Measurements from ENCODE around the gene PCDHGB4.
A peak's percentile ranks its signal among the peaks of the same experiment; 100 is the strongest.
"Not testable (repeated sequence)": the region's sequence is repeated elsewhere in the genome, so short reads cannot be mapped to it uniquely, and the experiment has no call there.

PCDHGB4 gene

GRCh38 chr5:141392429-141393198, 5.1 kb downstream of the PCDHGB4 start, which contains the start of gene PCDHGA8:
Gene PCDHGA8 (plus strand): TSS chr5:141392633. CDS start chr5:141392814, 181 bp downstream.
- no peak for DNase-seq (ENCODE audit: low read depth in 1 of 2, low spot score in 1 of 2)
- TF ChIP-seq GABPA (IDR thresholded peaks at IDR 0.05; ENCODE audit: low read depth) (no peak), SPI1 (IDR thresholded peaks at IDR 0.05; ENCODE audit: borderline replicate concordance, low read depth) (no peak), POLR2AphosphoS5 (IDR thresholded peaks at IDR 0.05; ENCODE audit: low read depth) (no peak), CTCF (IDR thresholded peaks at IDR 0.05; ENCODE audit: insufficient read depth, low read length) (no peak)
- TF ChIP-seq, protein P1, sequence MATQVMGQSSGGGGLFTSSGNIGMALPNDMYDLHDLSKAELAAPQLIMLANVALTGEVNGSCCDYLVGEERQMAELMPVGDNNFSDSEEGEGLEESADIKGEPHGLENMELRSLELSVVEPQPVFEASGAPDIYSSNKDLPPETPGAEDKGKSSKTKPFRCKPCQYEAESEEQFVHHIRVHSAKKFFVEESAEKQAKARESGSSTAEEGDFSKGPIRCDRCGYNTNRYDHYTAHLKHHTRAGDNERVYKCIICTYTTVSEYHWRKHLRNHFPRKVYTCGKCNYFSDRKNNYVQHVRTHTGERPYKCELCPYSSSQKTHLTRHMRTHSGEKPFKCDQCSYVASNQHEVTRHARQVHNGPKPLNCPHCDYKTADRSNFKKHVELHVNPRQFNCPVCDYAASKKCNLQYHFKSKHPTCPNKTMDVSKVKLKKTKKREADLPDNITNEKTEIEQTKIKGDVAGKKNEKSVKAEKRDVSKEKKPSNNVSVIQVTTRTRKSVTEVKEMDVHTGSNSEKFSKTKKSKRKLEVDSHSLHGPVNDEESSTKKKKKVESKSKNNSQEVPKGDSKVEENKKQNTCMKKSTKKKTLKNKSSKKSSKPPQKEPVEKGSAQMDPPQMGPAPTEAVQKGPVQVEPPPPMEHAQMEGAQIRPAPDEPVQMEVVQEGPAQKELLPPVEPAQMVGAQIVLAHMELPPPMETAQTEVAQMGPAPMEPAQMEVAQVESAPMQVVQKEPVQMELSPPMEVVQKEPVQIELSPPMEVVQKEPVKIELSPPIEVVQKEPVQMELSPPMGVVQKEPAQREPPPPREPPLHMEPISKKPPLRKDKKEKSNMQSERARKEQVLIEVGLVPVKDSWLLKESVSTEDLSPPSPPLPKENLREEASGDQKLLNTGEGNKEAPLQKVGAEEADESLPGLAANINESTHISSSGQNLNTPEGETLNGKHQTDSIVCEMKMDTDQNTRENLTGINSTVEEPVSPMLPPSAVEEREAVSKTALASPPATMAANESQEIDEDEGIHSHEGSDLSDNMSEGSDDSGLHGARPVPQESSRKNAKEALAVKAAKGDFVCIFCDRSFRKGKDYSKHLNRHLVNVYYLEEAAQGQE (IDR thresholded peaks at IDR 0.05; ENCODE audit: insufficient replicate concordance, low read depth): no peak
- no peak within 1 kb of the TSS for H3K4me3 ChIP-seq (replicated peaks; ENCODE audit: insufficient read depth, low read length)
- no peak within 1 kb of the TSS for H3K27ac ChIP-seq (replicated peaks)
- no peaks in the 10 kb centered on the region for H3K27me3 ChIP-seq (ENCODE audit: insufficient read depth, poor library complexity, severe bottlenecking)

DNA sequence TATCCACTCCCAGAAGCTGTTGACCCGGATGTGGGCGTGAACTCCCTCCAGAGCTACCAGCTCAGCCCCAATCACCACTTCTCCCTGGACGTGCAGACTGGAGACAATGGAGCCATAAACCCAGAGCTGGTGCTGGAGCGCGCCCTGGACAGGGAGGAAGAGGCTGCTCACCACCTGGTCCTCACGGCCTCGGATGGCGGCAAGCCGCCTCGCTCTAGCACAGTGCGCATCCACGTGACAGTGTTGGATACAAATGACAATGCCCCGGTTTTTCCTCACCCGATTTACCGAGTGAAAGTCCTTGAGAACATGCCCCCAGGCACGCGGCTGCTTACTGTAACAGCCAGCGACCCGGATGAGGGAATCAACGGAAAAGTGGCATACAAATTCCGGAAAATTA, 5.8 kb downstream of the PCDHGB4 start:
- Histone ChIP-seq H3K27me3 (ENCODE audit: insufficient read depth, poor library complexity, severe bottlenecking) (no peaks in the 10 kb centered on the region), H3K4me3 (replicated peaks; ENCODE audit: insufficient read depth, low read length) (no peak overlapping the region), H3K27ac (replicated peaks) (no peak overlapping the region)
- no peak for DNase-seq (ENCODE audit: low read depth in 1 of 2, low spot score in 1 of 2)
- no peak for TF ChIP-seq CTCF (IDR thresholded peaks at IDR 0.05; ENCODE audit: insufficient read depth, low read length)
- TF ChIP-seq, protein P1 (IDR thresholded peaks at IDR 0.05; ENCODE audit: insufficient replicate concordance, low read depth): no peak
- no peak for TF ChIP-seq POLR2AphosphoS5 (IDR thresholded peaks at IDR 0.05; ENCODE audit: low read depth)
- TF ChIP-seq GABPA (IDR thresholded peaks at IDR 0.05; ENCODE audit: low read depth): no peak
- no peak for TF ChIP-seq SPI1 (IDR thresholded peaks at IDR 0.05; ENCODE audit: borderline replicate concordance, low read depth)

DNA sequence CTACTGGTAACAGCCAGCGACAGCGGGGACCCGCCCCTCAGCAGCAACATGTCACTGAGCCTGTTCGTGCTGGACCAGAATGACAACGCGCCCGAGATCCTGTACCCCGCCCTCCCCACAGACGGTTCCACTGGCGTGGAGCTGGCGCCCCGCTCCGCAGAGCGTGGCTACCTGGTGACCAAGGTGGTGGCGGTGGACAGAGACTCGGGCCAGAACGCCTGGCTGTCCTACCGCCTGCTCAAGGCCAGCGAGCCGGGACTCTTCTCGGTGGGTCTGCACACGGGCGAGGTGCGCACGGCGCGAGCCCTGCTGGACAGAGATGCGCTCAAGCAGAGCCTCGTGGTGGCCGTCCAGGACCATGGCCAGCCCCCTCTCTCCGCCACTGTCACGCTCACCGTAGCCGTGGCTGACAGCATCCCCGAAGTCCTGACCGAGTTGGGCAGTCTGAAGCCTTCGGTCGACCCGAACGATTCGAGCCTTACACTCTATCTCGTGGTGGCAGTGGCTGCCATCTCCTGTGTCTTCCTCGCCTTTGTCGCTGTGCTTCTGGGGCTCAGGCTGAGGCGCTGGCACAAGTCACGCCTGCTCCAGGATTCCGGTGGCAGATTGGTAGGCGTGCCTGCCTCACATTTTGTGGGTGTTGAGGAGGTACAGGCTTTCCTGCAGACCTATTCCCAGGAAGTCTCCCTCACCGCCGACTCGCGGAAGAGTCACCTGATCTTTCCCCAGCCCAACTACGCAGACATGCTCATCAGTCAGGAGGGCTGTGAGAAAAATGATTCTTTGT, 7.1 kb downstream of the PCDHGB4 start:
- H3K4me3 ChIP-seq (replicated peaks; ENCODE audit: insufficient read depth, low read length); H3K27ac ChIP-seq (replicated peaks); DNase-seq (ENCODE audit: low read depth in 1 of 2, low spot score in 1 of 2); H3K27me3 ChIP-seq (ENCODE audit: insufficient read depth, poor library complexity, severe bottlenecking): not testable (repeated sequence)

DNA sequence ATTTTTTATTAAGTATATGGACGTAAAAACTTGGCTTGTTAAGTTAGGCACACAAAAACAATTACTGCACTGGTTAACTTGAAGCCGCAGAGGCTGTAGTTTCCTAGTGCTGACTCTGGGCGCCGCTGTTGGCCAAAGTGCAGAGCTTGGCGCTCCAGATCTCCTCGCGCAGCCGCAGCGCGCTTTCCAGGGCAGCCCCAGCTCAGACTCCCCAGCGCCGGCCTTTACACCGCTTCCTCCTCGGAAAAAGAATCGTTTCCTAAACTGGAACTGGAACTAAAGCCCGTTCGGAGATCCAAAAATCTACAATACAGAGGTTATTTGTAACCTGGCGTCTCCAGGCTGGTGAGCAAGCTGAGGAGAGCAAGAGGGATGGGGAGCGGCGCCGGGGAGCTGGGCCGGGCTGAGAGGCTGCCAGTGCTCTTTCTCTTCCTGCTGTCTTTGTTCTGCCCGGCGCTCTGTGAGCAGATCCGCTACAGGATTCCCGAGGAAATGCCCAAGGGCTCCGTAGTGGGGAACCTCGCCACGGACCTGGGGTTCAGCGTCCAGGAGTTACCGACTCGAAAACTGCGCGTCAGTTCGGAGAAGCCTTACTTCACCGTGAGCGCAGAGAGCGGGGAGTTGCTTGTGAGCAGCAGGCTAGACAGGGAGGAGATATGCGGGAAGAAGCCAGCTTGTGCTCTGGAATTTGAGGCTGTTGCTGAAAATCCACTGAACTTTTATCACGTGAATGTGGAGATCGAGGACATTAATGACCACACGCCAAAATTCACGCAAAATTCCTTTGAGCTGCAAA, 10.5 kb downstream of the PCDHGB4 start, which contains the start of gene PCDHGB5:
Gene PCDHGB5, plus strand, starts transcription at position 192 of the 796 bp plus-strand sequence. Its CDS starts 181 bp downstream, at position 373.
- H3K27ac ChIP-seq (replicated peaks); H3K27me3 ChIP-seq (ENCODE audit: insufficient read depth, poor library complexity, severe bottlenecking): not testable (repeated sequence)
- peak; percentile 32 for TF ChIP-seq CTCF (IDR thresholded peaks at IDR 0.05; ENCODE audit: insufficient read depth, low read length)
- peak in 1 of 2 experiments; percentile 57 for DNase-seq (ENCODE audit: low read depth in 1 of 2, low spot score in 1 of 2)
- peak within 1 kb of the TSS; percentile 23 for H3K4me3 ChIP-seq (replicated peaks; ENCODE audit: insufficient read depth, low read length)
